H9 (cell line): ENCODE measurements around the gene ST8SIA2. TPM values are rescaled to one million over a fixed set of nuclear protein-coding genes. Genes with fewer than 3 reads are reported as not detected.

Source experiments
- DNase-seq: peaks from one replicate; pipeline ENCODE4 v3.0.0-alpha.2; 2017
- H2AFZ ChIP-seq: one replicate; pipeline ENCODE4 v1.6.1; 2013; ENCODE audit warnings: mild to moderate bottlenecking, low read length, control low read depth, moderate library complexity
- H2AK5ac ChIP-seq: 2 replicates; pipeline ENCODE4 v1.6.1; 2013; ENCODE audit warnings: low read length, control low read depth, mixed read lengths; ENCODE audit not compliant: insufficient read length
- H2BK120ac ChIP-seq: one replicate; pipeline ENCODE4 v1.6.1; 2013; ENCODE audit warnings: low read depth, mild to moderate bottlenecking, low read length, control low read depth, inconsistent platforms; ENCODE audit not compliant: poor library complexity, severe bottlenecking
- H2BK12ac ChIP-seq: 2 replicates; pipeline ENCODE4 v1.6.1; 2013; ENCODE audit warnings: low read length, control low read depth, mixed read lengths, low read depth; ENCODE audit not compliant: insufficient read length
- H2BK15ac ChIP-seq: 2 replicates; pipeline ENCODE4 v1.6.1; 2013; ENCODE audit warnings: low read depth, low read length, control low read depth
- H2BK20ac ChIP-seq: one replicate; pipeline ENCODE4 v1.6.1; 2013; ENCODE audit warnings: low read depth, mild to moderate bottlenecking, low read length, control low read depth, inconsistent platforms; ENCODE audit not compliant: poor library complexity, severe bottlenecking
- H2BK5ac ChIP-seq: 2 replicates; pipeline ENCODE4 v1.6.1; 2013; ENCODE audit warnings: low read length, control low read depth, mixed read lengths; ENCODE audit not compliant: insufficient read length
- H3K14ac ChIP-seq: 2 replicates; pipeline ENCODE4 v1.6.1; 2013; ENCODE audit warnings: low read length, control low read depth; ENCODE audit not compliant: insufficient read depth
- H3K18ac ChIP-seq: 2 replicates; pipeline ENCODE4 v1.6.1; 2013; ENCODE audit warnings: low read depth, mild to moderate bottlenecking, mixed read lengths, low read length, control low read depth; ENCODE audit not compliant: insufficient read length
- H3K23ac ChIP-seq: 2 replicates; pipeline ENCODE4 v1.6.1; 2013; ENCODE audit warnings: low read length, control low read depth, mixed read lengths, low read depth; ENCODE audit not compliant: insufficient read length
- H3K23me2 ChIP-seq: 2 replicates; pipeline ENCODE4 v1.6.1; 2013; ENCODE audit warnings: low read depth, mild to moderate bottlenecking, mixed read lengths, low read length, control low read depth; ENCODE audit not compliant: insufficient read length, poor library complexity, severe bottlenecking
- H3K27ac ChIP-seq: 2 replicates; pipeline ENCODE4 v1.5.1; 2013; ENCODE audit warnings: low read length, control low read depth, mixed read lengths, low read depth; ENCODE audit not compliant: insufficient read length
- H3K27me3 ChIP-seq: 2 replicates; pipeline ENCODE4 v1.6.1; 2013; ENCODE audit warnings: low read length, control low read depth, inconsistent platforms; ENCODE audit not compliant: insufficient read depth
- H3K4ac ChIP-seq: 2 replicates; pipeline ENCODE4 v1.6.1; 2013; ENCODE audit warnings: low read depth, mild to moderate bottlenecking, control low read depth, inconsistent platforms, low read length, moderate library complexity
- H3K4me1 ChIP-seq: 2 replicates; pipeline ENCODE4 v1.6.1; 2013; ENCODE audit warnings: low read length, control low read depth, inconsistent platforms; ENCODE audit not compliant: insufficient read depth
- H3K4me2 ChIP-seq: 2 replicates; pipeline ENCODE4 v1.6.1; 2013; ENCODE audit warnings: low read length, control low read depth, mixed read lengths; ENCODE audit not compliant: insufficient read length, insufficient read depth
- H3K56ac ChIP-seq: 2 replicates; pipeline ENCODE4 v1.6.1; 2013; ENCODE audit warnings: low read depth, mild to moderate bottlenecking, mixed read lengths, low read length, control low read depth; ENCODE audit not compliant: insufficient read length
- H3K79me1 ChIP-seq: 2 replicates; pipeline ENCODE4 v1.6.1; 2013; ENCODE audit warnings: low read depth, mild to moderate bottlenecking, moderate library complexity, low read length, control low read depth, inconsistent platforms; ENCODE audit not compliant: insufficient read depth, poor library complexity, severe bottlenecking
- H3K79me2 ChIP-seq: 2 replicates; pipeline ENCODE4 v1.6.1; 2013; ENCODE audit warnings: low read length, control low read depth, inconsistent platforms; ENCODE audit not compliant: insufficient read depth
- H3K9ac ChIP-seq: 2 replicates; pipeline ENCODE4 v1.6.1; 2013; ENCODE audit warnings: low read length, control low read depth, mixed read lengths; ENCODE audit not compliant: insufficient read length; ENCODE audit errors: extremely low read depth
- H3K9me3 ChIP-seq: one replicate; pipeline ENCODE4 v1.6.1; 2013; ENCODE audit warnings: low read depth, low read length, inconsistent platforms; ENCODE audit not compliant: control insufficient read depth
- H3T11ph ChIP-seq: one replicate; pipeline ENCODE4 v1.6.1; 2013; ENCODE audit warnings: mild to moderate bottlenecking, low read length, control low read depth, inconsistent platforms
- H4K20me1 ChIP-seq: one replicate; pipeline ENCODE4 v1.6.1; 2013; ENCODE audit not compliant: control insufficient read depth, insufficient read length, insufficient read depth
- H4K5ac ChIP-seq: 2 replicates; pipeline ENCODE4 v1.6.1; 2013; ENCODE audit warnings: low read depth, mild to moderate bottlenecking, mixed read lengths, low read length, control low read depth; ENCODE audit not compliant: insufficient read length
- H4K8ac ChIP-seq: replicated peaks from 2 replicates; pipeline ENCODE4 v1.6.1; 2013; ENCODE audit warnings: low read length, control low read depth, mixed read lengths, low read depth; ENCODE audit not compliant: insufficient read length
- H4K91ac ChIP-seq: 2 replicates; pipeline ENCODE4 v1.6.1; 2013; ENCODE audit warnings: low read depth, mild to moderate bottlenecking, moderate library complexity, mixed read lengths, low read length, control low read depth; ENCODE audit not compliant: insufficient read length
- H3K27ac Mint-ChIP-seq, 3 experiments: 2 replicates in 2 of 3; 3 replicates in 1 of 3; pipeline ENCODE4 v1.8.0; 2020 to 2021; ENCODE audit warnings: mixed read lengths in 3 of 3, mild to moderate bottlenecking in 1 of 3, moderate library complexity in 1 of 3
- H3K27me3 Mint-ChIP-seq: 2 replicates; pipeline ENCODE4 v1.8.0; 2021; ENCODE audit warnings: low read depth, mild to moderate bottlenecking, moderate library complexity, mixed read lengths
- H3K36me3 Mint-ChIP-seq, 3 experiments: 2 replicates in 2 of 3; 3 replicates in 1 of 3; pipeline ENCODE4 v1.8.0; 2020 to 2021; ENCODE audit warnings: low read depth in 3 of 3, mixed read lengths in 3 of 3; ENCODE audit not compliant: insufficient read depth in 1 of 3
- H3K4me1 Mint-ChIP-seq, 2 experiments: 2 replicates each; pipeline ENCODE4 v1.8.0; 2020; ENCODE audit warnings: mixed read lengths in 2 of 2
- H3K4me3 Mint-ChIP-seq, 2 experiments: 2 replicates in 1 of 2; 3 replicates in 1 of 2; pipeline ENCODE4 v1.8.0; 2020 to 2021; ENCODE audit warnings: mild to moderate bottlenecking in 2 of 2, mixed read lengths in 2 of 2, moderate library complexity in 1 of 2
- H3K9me3 Mint-ChIP-seq, 2 experiments: 2 replicates in 1 of 2; 3 replicates in 1 of 2; pipeline ENCODE4 v1.8.0; 2020; ENCODE audit warnings: mild to moderate bottlenecking in 2 of 2, mixed read lengths in 2 of 2, moderate library complexity in 1 of 2
- CTCF ChIP-seq: fragments of 200-600 bp; sonication (generic); conservative IDR thresholded peaks from 3 replicates; pipeline ENCODE4 v1.8.0; 2021; ENCODE audit warnings: antibody characterized with exemption, mild to moderate bottlenecking
- WGBS: extraction: QIAGEN DNeasy Blood & Tissue Kit; methylation state at CpG from one replicate; pipeline ENCODE4 v1.1.7; 2013; ENCODE audit warnings: missing lambda C conversion rate, low lambda C conversion rate, mixed read lengths; ENCODE audit not compliant: insufficient read length; ENCODE audit errors: extremely low coverage; 5-methylcytosine and 5-hydroxymethylcytosine counted together
- total RNA-seq: library from RNA; stranded (reverse); gene quantifications from 2 replicates; pipeline ENCODE4 v1.2.1, GENCODE V29; 2021

ST8SIA2 gene
- total RNA-seq, 1 experiment from 2014 or later: 1.8 TPM

GRCh38 chr15:92365906-92366305, 27.8 kb upstream of the ST8SIA2 start:
- H2AFZ ChIP-seq: no peak overlapping the region
- no peak for DNase-seq
- H2BK5ac ChIP-seq: no peak overlapping the region

More at GRCh38 chr15:92365906-92366305, 27.8 kb upstream of the ST8SIA2 start:
- Histone ChIP-seq H3K27me3 (no peaks in the 10 kb centered on the region), H3K9ac (no peak overlapping the region), H3K56ac (no peak overlapping the region), H2BK15ac (no peak overlapping the region), H4K8ac (no peak overlapping the region), H3K27ac (no peak overlapping the region), H3K4me2 (no peak overlapping the region), H3K4me1 (no peaks in the 10 kb centered on the region), H3K23me2 (no peaks in the 10 kb centered on the region), H3K18ac (no peak overlapping the region), H3K14ac (no peak overlapping the region), H3K4ac (no peak overlapping the region), H4K20me1 (no peaks in the 10 kb centered on the region), H3K79me2 (no peaks in the 10 kb centered on the region), H3K23ac (no peak overlapping the region), H3K79me1 (no peaks in the 10 kb centered on the region), H3T11ph (no peak overlapping the region), H2AK5ac (no peak overlapping the region), H3K9me3 (no peaks in the 10 kb centered on the region), H4K5ac (no peak overlapping the region), H2BK12ac (no peak overlapping the region), H2BK120ac (no peak overlapping the region), H4K91ac (no peak overlapping the region), H2BK20ac (no peak overlapping the region)
- Mint-ChIP-seq H3K27ac (no peak overlapping the region), H3K36me3 (no peaks in the 10 kb centered on the region), H3K4me1 (peaks cover 10 to 22% of the 10 kb centered on the region in 2 experiments; a peak in 3 of 4 replicates), H3K4me3 (no peak overlapping the region), H3K9me3 (no peaks in the 10 kb centered on the region; a peak in 2 of 5 replicates), H3K27me3 (peaks cover 5% of the 10 kb centered on the region)
- no peak for TF ChIP-seq CTCF
- no CpG with 5 or more reads among the region's 3 CpGs for WGBS
